Hematopoietic multipotent progenitor cell (in vitro differentiated cells): Measurements from ENCODE around the gene NLGN1. TPM values are rescaled to one million over a fixed set of nuclear protein-coding genes. Genes with fewer than 3 reads are reported as not detected.
"Not testable (repeated sequence)": the region's sequence is repeated elsewhere in the genome, so short reads cannot be mapped to it uniquely, and the experiment has no call there.

Experiments used
- DNase-seq, 3 donors: peaks; one replicate each; pipeline ENCODE4 v3.0.0-alpha.2; 2011 to 2015; ENCODE audit warnings: low read depth in 2 of 3, low spot score in 2 of 3
- total RNA-seq: library from RNA; depleted of rRNA; stranded (reverse); fragments of >200 nt; gene quantifications from one replicate; pipeline ENCODE4 v1.2.3, GENCODE V29; 2012

The NLGN1 gene
- total RNA-seq, 1 donor: 2.2 TPM

GRCh38 chr3:173552526-173552925, 155.0 kb downstream of the NLGN1 start:
- no peak for DNase-seq

DNA sequence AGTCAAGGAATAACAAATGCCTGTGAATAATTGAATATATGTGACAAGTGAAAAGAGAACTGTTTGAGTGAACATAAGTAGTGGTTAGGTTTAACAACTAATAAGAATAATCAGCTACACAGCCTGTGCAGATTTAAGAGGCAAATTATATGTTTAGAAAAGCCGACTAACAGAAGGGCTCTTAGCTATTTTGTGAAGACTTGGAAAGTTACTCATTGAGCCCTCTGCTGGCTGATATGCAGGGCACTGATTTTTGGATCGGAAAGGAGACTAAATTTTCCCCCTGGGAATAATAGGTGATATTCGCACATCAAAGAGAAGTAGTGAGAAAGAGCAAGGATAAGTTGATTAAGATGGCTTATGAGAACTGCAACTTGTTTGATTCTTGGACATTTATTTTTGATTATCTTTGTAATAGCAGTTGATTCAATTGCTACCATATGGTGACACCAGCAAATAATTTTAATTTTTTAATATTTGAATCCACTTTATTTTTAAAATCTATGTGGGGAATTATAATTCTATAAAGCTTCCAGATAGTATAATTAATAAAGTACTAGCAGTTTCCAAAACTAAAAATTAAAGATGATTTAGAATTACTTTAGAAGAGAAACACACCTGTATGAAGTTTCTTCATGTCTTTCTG, 156.2 kb downstream of the NLGN1 start:
- peak in 2 of 3 donors; percentile 22 to 41 for DNase-seq

GRCh38 chr3:173556546-173556945, 159.0 kb downstream of the NLGN1 start:
- no peak for DNase-seq

- no peak for DNase-seq
These were observed 170.5 kb downstream of the NLGN1 start for GRCh38 chr3:173567997-173568396.

- no peak for DNase-seq
These were observed 171.1 kb downstream of the NLGN1 start for GRCh38 chr3:173568623-173569022.

GRCh38 chr3:173583496-173583895, 186.0 kb downstream of the NLGN1 start:
- no peak for DNase-seq

DNA sequence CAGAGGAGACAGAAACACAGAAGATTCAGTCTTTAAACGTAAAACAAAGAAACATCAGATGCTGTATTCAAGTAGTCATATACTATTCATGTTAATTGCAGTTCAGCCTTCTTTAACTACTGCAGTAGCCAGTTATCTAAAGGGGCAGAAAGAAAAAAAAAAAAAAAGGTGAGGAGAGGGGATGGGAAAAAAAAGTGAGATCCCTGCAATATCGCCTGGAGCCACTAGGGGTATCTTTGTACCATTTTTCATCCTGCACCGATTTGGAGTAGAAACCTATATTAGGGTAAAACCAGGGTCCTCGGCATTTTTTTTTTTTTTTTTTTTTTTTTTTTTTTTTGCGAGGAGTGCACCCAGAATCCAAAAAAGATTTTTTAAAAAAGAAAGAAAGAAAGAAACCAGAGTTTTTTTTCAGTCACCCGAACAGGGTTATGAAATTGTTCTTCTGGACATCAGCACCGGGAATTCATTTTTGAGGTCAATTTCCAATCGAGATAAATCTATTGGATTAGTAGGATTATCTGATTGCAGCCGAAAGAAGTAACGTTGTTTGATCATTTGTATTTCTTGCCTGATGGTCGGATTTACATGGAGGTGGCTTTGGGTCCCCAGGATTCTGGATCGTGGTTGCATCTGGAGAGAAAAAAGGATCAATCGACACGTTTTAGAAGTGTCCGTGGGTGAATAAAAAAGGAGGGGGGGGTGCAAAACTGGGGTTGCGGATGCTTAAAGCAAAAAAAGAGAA, 186.7 kb downstream of the NLGN1 start:
- peak in 1 of 3 donors; percentile 43 for DNase-seq

GRCh38 chr3:173584838-173585831, 187.6 kb downstream of the NLGN1 start:
- DNase-seq: peak in 1 of 3 donors; percentile 36

DNA sequence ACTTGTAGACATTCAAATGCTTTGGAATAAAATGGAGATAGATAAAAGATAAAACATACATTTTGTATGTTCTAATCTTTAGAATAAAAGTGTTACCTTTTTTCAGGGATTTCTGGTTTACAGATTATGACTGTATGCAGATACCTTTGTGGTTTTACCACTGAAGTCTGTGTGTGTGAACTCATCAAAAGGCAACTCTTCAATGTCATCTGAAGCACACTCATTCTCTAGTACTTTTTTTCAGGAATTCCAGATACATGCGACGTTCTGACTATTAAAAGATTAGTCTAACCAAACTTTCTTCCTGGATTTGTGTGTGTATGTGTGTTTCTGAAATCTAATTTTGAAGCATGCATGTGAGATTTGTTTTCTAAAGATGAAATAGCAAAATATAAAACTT, 188.6 kb downstream of the NLGN1 start:
- no peak for DNase-seq

DNA sequence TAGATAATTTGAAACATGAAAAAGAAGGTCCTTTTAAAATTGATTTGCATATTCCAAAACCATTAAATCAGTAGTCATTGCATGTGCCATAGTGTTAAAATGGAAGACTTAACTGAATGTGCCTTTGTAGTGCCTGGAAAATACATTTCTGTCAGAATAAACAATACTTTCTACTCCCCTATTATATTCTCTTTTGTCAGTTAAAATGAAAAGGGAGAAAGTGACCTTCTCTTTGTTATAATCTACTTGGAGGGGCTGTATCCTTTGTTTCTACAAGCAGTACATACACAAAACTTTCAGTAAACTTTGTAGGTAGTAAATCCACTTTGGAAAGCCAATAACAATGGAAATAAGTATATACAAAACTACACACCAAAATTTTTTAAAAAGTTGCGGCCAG, 189.5 kb downstream of the NLGN1 start:
- DNase-seq: no peak

DNA sequence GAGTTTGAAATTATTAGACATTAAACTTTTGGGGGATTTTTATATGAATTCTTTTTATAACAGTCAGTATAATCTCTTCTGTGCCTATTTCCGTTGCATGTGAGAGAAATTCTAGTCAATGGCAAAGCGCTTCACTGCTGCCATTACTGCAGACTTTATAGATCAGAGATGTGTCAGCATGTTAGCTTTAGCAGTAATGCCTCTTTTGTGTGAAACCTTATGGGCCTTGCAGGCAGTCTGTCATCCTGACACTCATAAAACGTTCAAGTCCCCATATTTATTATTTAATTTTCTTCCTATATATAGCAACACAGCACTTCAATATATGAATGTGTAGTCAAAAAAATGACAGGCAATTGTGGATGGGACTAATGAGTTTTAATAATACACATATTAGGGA, 191.0 kb downstream of the NLGN1 start:
- DNase-seq: no peak

- DNase-seq: no peak
These were observed 191.6 kb downstream of the NLGN1 start for GRCh38 chr3:173589116-173589515.

DNA sequence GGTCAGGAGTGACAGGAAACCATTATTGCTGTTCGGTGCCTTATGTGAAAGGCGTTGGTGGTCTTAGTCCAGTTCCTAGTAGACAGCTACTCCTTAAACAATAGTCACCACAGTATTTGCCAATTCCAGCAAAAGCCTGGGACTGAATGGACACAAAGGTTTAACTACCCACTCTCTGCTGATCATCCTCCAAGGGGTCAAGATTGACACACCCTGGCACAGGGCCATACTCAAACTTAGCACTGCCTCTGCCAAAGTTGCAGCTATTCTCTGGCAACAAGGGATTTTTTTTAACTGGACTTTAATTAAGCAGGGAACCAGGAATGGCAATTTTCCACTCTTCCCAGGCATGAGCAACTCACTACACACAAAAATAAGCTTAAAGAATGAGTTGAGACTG, 193.9 kb downstream of the NLGN1 start:
- DNase-seq: no peak

GRCh38 chr3:173594881-173595280, 197.3 kb downstream of the NLGN1 start:
- DNase-seq: not testable (repeated sequence)

DNA sequence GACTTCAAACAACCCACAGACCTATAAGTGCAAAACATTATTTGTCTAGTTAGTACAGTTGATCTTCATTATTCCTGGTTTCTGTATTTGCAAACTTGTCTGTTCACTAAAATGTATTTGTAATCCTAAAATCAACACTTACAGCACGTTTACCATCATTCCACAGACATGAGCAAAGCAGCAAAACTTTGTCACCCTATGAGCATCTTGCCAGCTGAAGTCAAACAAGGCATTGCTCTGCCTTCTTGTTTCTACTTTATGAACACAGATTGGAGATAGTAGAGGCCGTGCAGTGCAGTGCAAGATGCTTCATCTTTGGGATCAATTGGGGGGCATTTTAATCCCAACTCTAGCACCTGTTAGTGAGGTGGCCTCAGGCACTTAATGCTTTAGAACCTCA, 202.1 kb downstream of the NLGN1 start:
- no peak for DNase-seq

DNA sequence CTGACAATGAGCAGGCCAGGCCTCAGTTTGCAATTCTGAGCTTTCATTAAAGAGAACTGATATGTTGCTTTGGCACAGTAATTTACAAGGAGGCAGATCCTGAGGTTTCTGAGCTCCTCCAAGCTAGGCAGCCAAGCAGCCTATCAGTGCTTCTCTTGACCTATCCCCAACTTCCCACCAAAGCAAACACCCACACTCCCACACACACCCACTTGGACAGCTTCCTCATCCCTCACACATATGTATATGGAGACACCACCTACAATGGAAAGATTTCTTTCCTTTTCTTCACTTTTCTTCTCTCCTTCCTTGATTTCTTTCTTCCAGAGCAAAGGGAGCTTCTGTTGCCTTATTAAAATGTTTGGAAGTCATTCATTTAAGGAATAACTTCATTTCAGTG, 217.0 kb downstream of the NLGN1 start:
- DNase-seq: no peak

GRCh38 chr3:173615661-173616060, 218.1 kb downstream of the NLGN1 start:
- no peak for DNase-seq

DNA sequence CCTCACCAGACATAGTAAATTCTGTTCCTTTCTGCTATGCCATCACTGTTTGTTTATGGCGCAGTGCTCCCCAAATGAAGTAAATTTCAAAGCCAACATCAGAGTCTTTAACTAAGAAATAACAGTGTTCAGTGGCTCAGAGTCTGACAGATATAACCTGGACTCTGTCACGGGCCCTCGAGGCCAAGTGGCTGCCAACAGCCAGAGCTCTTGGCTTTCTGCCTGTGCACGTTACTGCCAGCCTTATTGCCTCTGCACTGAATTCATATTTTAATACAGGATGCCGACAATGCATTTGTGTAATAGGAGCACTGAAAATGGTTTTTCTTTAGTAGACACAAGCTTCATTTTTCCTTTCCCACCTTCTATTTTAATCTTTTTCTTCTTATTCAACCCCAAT, 219.9 kb downstream of the NLGN1 start:
- DNase-seq: no peak

GRCh38 chr3:173618148-173618547, 220.6 kb downstream of the NLGN1 start:
- DNase-seq: no peak

GRCh38 chr3:173618703-173619102, 221.2 kb downstream of the NLGN1 start:
- DNase-seq: no peak

- no peak for DNase-seq
These were observed 224.6 kb downstream of the NLGN1 start for GRCh38 chr3:173622166-173622565.
